Fibroblast of the conjunctiva (primary cell): ENCODE results near the gene RRP1B.

ENCODE experiments used
- DNase-seq: peaks from one replicate; pipeline ENCODE4 v3.0.0-alpha.2; 2010; ENCODE audit warnings: low read depth

RRP1B gene

GRCh38 chr21:43721206-43721605 is 61.8 kb downstream of the RRP1B start:
- no peak for DNase-seq

- no peak for DNase-seq
Observed at GRCh38 chr21:43721939-43722338, 62.6 kb downstream of the RRP1B start.

- DNase-seq = no peak
Observed at GRCh38 chr21:43723648-43724047, 64.3 kb downstream of the RRP1B start.

GRCh38 chr21:43726686-43727518 is 67.5 kb downstream of the RRP1B start:
- no peak for DNase-seq

- no peak for DNase-seq
Observed at GRCh38 chr21:43727519-43728153, 68.3 kb downstream of the RRP1B start.

DNA sequence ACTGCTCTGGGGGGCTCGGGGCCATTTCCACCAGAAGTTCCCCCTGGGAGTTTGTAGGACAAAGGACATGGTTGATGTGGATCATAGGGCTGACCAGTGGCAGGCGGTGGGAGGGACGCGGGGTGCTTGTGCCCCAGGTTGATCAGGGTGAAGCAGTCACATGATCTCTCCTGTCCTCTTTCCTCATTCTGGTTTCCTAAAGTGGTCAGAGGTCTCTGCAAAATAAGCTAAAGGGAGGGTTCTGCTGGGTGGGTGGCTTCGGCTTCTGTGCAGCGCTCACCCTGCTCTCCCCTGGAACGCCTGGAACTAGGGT is 68.8 kb downstream of the RRP1B start:
- no peak for DNase-seq

- DNase-seq = peak; percentile 92
Observed at GRCh38 chr21:43728467-43729390, 69.4 kb downstream of the RRP1B start.

- DNase-seq = no peak
Observed at GRCh38 chr21:43731476-43731875, 72.1 kb downstream of the RRP1B start.

- no peak for DNase-seq
Observed at GRCh38 chr21:43731891-43732711, 72.7 kb downstream of the RRP1B start.

GRCh38 chr21:43733060-43733459 is 73.7 kb downstream of the RRP1B start:
- DNase-seq = no peak

- DNase-seq = no peak
Observed at GRCh38 chr21:43733529-43734071, 74.2 kb downstream of the RRP1B start.

GRCh38 chr21:43734131-43734927 is 75.0 kb downstream of the RRP1B start:
- no peak for DNase-seq

GRCh38 chr21:43734928-43735229 is 75.5 kb downstream of the RRP1B start:
- peak; percentile 30 for DNase-seq

DNA sequence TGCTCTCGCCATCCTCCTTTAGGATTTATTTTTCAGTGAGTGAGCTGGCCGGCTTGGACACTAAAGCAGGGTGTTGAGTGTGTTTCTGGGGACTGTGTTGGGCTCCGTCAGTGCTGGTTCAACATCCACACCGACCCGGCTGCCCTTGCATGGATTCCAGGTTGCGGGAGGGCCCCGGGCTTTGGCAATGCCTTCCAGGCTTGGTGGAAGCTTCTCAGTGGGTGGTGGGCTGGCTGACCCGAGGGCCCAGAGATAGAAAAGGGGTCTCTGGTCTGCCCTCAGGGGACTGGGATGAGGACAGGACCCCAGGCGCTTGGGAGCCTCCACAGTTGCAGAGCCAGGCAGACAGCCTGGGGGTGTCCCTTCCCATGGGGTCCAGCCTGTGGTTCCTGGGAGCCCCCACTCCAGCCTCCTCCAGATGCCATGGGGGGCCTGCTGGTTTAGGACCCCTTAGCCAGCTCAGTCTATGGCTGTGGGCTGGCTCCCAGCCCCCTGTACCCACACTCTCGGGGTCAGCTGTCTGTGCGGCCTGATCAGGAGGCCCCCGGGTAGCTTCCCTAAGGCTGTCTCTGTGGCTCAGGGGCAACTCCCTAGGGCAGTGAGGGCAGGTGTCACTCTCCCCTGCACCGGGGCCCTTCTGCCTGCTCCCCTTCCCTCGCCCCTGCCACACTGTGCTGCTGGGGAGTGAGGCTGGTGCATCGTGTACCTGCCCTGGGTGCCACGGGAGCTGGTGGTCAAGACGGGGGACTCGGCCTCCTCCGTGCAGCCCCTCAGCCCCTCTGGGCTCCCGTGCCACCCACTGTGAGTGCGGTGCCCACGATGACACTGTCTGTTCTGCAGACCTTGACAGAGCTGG is 76.1 kb downstream of the RRP1B start:
- no peak for DNase-seq

- no peak for DNase-seq
Observed at GRCh38 chr21:43736224-43736883, 77.0 kb downstream of the RRP1B start.

- no peak for DNase-seq
Observed at GRCh38 chr21:43737158-43737950, 78.0 kb downstream of the RRP1B start.

- no peak for DNase-seq
Observed at GRCh38 chr21:43739621-43740435, 80.5 kb downstream of the RRP1B start.
